Panc1 (cell line): ENCODE results near the gene EBNA1BP2.

Experiments
- CTCF ChIP-seq: fragments of 450-650 bp; IDR thresholded peaks from 2 replicates; pipeline ENCODE4 v1.5.1; 2017; ENCODE audit warnings: mild to moderate bottlenecking
- POLR2AphosphoS5 ChIP-seq: IDR thresholded peaks from 2 replicates; pipeline ENCODE4 v1.6.1; 2012; ENCODE audit warnings: mild to moderate bottlenecking, low read depth, low read length, moderate library complexity
- REST ChIP-seq, 2 experiments: IDR thresholded peaks; 2 replicates each; pipeline ENCODE4 v1.6.1; 2011 to 2012; ENCODE audit warnings: low read depth in 2 of 2, control low read depth in 1 of 2, low read length in 1 of 2, mild to moderate bottlenecking in 1 of 2, moderate library complexity in 1 of 2; ENCODE audit not compliant: insufficient read depth in 1 of 2
- TCF7L2 ChIP-seq: IDR thresholded peaks from 2 replicates; pipeline ENCODE4 v1.6.1; 2011; ENCODE audit warnings: mild to moderate bottlenecking, low read depth, low read length, inconsistent platforms

- TF ChIP-seq CTCF (no peak), REST (IDR thresholded peaks at IDR 0.05; ENCODE audit: insufficient read depth in 1 of 2, low read depth in 2 of 2, low read length in 1 of 2) (no peak), POLR2AphosphoS5 (no peak), TCF7L2 (no peak)
These were observed 2.8 kb upstream of the EBNA1BP2 start for GRCh38 chr1:43174873-43175272.
